Thoracic aorta (tissue), 2 donors: ENCODE measurements around the gene GPR107. TPM values are rescaled to one million over a fixed set of nuclear protein-coding genes. Genes with fewer than 3 reads are reported as not detected.

Experiments used
- ATAC-seq: fragments of 150-250 bp; one replicate; pipeline ENCODE4 v1.8.0; 2017; ENCODE audit warnings: low read depth; ENCODE audit not compliant: insufficient number of reproducible peaks, low FRiP score
- DNase-seq: peaks from one replicate; pipeline ENCODE4 v3.0.0-alpha.2; 2020; ENCODE audit warnings: low spot score
- H3K27ac ChIP-seq, 2 donors: fragments of 200-600 bp; sonication (generic); 1 replicate in 1 of 2; 2 replicates in 1 of 2; pipeline ENCODE4 v1.5.1; 2016; ENCODE audit warnings: mild to moderate bottlenecking in 2 of 2, moderate library complexity in 2 of 2
- H3K27me3 ChIP-seq: fragments of 200-600 bp; sonication (generic); replicated peaks from 2 replicates; pipeline ENCODE4 v1.6.0; 2016; ENCODE audit warnings: mild to moderate bottlenecking; ENCODE audit not compliant: insufficient read depth
- H3K36me3 ChIP-seq: fragments of 200-600 bp; sonication (generic); one replicate; pipeline ENCODE4 v1.5.1; 2016
- H3K4me1 ChIP-seq, 2 donors: fragments of 200-600 bp; sonication (generic); 1 replicate in 1 of 2; 2 replicates in 1 of 2; pipeline versions ENCODE4 v1.5.1 to v1.6.0; 2016; ENCODE audit warnings: low read depth in 2 of 2, mild to moderate bottlenecking in 1 of 2; ENCODE audit not compliant: control insufficient read depth in 1 of 2
- H3K4me3 ChIP-seq: fragments of 200-600 bp; sonication (generic); 2 replicates; pipeline ENCODE4 v1.5.1; 2016; ENCODE audit warnings: mild to moderate bottlenecking
- H3K9me3 ChIP-seq: fragments of 200-600 bp; sonication (generic); 2 replicates; pipeline ENCODE4 v1.5.1; 2016
- total RNA-seq, 2 donors: library from RNA; depleted of rRNA; stranded (reverse); fragments of >200 nt; gene quantifications; one replicate each; pipeline versions ENCODE4 v1.1.0 to v1.2.3, GENCODE V29; 2016
- TF ChIP-seq, protein P1 (sequence below): fragments of 200-600 bp; sonication (generic); IDR thresholded peaks from one replicate; pipeline ENCODE4 v1.5.1; 2019; ENCODE audit warnings: antibody characterized with exemption

GPR107 gene
- total RNA-seq, 2 donors from 2014 or later = 47.5 to 51.9 TPM

DNA sequence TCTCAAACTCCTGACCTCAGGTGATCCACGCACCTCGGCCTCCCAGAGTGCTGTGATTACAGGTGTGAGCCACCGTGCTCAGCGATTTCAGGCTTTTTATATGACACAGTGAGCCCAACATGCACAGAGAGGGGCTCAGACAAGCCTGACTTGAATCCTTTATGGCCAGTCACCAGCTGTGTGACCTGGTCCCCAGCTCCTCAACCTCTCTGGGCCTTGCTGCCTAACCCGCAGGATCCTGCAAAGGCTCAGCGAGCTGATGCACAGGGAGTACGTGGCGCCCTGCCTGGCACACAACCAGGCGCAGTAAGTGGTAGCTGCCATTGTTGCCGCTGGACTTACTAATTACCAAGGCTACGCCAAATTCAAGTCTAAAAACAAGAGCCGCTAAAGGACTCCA is 101.9 kb downstream of the GPR107 start:
- Histone ChIP-seq H3K27me3 (no peaks in the 10 kb centered on the region), H3K4me1 (peaks cover 0 to 4% of the 10 kb centered on the region in 2 donors), H3K9me3 (no peaks in the 10 kb centered on the region), H3K27ac (no peak overlapping the region), H3K4me3 (no peak overlapping the region), H3K36me3 (no peaks in the 10 kb centered on the region)
- ATAC-seq = no peak
- no peak for DNase-seq
- TF ChIP-seq, protein P1, sequence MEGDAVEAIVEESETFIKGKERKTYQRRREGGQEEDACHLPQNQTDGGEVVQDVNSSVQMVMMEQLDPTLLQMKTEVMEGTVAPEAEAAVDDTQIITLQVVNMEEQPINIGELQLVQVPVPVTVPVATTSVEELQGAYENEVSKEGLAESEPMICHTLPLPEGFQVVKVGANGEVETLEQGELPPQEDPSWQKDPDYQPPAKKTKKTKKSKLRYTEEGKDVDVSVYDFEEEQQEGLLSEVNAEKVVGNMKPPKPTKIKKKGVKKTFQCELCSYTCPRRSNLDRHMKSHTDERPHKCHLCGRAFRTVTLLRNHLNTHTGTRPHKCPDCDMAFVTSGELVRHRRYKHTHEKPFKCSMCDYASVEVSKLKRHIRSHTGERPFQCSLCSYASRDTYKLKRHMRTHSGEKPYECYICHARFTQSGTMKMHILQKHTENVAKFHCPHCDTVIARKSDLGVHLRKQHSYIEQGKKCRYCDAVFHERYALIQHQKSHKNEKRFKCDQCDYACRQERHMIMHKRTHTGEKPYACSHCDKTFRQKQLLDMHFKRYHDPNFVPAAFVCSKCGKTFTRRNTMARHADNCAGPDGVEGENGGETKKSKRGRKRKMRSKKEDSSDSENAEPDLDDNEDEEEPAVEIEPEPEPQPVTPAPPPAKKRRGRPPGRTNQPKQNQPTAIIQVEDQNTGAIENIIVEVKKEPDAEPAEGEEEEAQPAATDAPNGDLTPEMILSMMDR = no peak

DNA sequence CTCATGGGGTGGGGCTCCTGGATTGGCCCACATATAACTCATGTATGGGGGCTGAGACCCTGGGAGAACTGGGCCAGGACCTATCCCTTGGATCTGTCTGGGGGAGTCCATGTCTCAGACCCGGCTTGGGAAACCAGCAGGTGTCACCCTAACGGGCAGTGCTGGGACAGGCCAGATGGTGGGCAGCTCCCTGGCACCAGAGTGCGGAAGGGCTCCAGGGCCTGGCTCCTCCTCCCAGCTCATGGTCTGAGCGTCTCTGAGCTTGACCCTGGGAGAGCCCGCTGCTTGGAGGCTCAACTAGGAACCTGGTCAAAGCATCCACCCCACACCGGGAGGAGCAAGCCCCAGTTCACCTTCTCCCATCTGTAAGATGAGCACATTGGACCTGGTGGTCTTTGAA is 103.0 kb downstream of the GPR107 start:
- H3K36me3 ChIP-seq = no peaks in the 10 kb centered on the region
- H3K27ac ChIP-seq = no peak overlapping the region
- H3K9me3 ChIP-seq = no peaks in the 10 kb centered on the region
- TF ChIP-seq, protein P1 = peak; percentile 62
- H3K4me3 ChIP-seq = peak overlapping the region; percentile 26
- H3K4me1 ChIP-seq = peaks cover 0 to 4% of the 10 kb centered on the region in 2 donors
- no peak for ATAC-seq
- H3K27me3 ChIP-seq = no peaks in the 10 kb centered on the region
- DNase-seq = no peak

DNA sequence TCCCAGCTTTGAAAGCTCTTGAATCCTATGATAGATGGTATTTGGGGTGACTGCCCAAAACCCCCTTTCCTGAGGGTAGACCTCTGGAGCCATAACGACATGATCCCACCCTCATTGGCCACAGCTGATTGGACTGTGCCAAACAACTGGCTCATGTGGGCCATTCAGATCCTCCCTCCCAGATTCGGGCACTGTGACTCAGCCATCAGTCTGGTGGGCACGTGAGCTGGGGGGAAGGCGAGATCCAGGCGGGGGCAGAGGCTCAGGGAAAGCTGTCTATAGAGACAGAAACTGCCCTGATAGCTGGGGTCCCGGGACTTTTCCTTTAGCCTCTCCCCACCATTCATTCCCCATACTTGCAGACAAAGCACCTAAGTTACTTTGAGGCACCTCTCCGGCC is 103.4 kb downstream of the GPR107 start:
- TF ChIP-seq, protein P1 = no peak
- peak; percentile 62 for ATAC-seq

DNA sequence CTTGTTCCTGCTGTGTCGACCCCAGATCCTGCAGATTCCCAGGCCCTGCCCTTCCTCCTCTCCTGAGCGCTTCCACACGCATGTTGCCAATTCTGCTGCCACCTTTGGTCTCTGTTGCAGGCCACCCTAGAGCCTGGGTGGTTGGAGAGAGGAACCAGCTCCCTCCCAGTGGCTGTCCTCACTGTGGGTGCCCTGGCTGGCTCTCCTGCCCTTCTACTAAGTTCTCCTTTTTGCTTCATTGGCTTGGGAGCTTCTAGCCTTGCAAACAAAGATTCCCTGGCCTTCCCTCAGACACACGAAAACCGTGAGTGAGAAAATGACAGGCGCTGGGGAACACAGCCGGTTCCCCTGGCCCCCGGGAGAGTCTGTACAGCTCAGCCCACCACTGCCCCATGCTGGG is 104.3 kb downstream of the GPR107 start:
- Histone ChIP-seq H3K4me3 (no peak overlapping the region), H3K9me3 (no peaks in the 10 kb centered on the region), H3K36me3 (no peaks in the 10 kb centered on the region), H3K27me3 (no peaks in the 10 kb centered on the region), H3K27ac (no peak overlapping the region), H3K4me1 (peaks cover 0 to 4% of the 10 kb centered on the region in 2 donors)
- no peak for DNase-seq
- ATAC-seq = no peak
- TF ChIP-seq, protein P1 = no peak

More for the DNA sequence above, 103.4 kb downstream of the GPR107 start:
- Histone ChIP-seq H3K4me3 (peak overlapping the region; percentile 26), H3K9me3 (no peaks in the 10 kb centered on the region), H3K27me3 (no peaks in the 10 kb centered on the region), H3K36me3 (no peaks in the 10 kb centered on the region), H3K4me1 (peaks cover 0 to 4% of the 10 kb centered on the region in 2 donors), H3K27ac (no peak overlapping the region)
- DNase-seq = no peak

DNA sequence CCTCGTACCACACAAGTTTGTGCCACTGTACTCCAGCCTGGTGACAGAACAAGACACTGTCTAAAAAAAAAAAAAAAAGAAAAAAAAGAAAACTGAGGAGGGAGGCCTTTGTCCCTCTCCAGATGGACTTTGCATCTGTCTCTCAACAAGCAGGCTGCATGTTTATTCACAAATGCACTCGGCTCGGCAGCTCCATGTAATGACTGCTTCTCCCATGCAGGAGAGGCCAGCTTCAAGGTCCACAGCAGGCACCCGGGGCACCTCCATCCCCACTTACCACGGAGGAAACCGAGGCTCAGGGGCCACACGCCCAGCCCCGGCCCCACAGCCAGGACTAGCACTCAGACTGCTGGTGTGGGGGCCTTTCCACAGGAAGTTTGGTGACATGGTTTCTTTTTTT is 105.4 kb downstream of the GPR107 start:
- Histone ChIP-seq H3K4me3 (no peak overlapping the region), H3K4me1 (peaks cover 0 to 4% of the 10 kb centered on the region in 2 donors), H3K9me3 (no peaks in the 10 kb centered on the region), H3K27ac (no peak overlapping the region), H3K27me3 (no peaks in the 10 kb centered on the region), H3K36me3 (no peaks in the 10 kb centered on the region)
- TF ChIP-seq, protein P1 = no peak
- DNase-seq (no peak), ATAC-seq (no peak)
